HEK293T (cell line): ENCODE measurements around the gene PPM1K.

ENCODE experiments used
- CTCF ChIA-PET: fragments of 350-600 bp; formaldehyde crosslinking; extraction: SDS; loops from one replicate; lab custom pipeline; 2021; ENCODE audit warnings: antibody characterized with exemption, inconsistent platforms; lab: Yijun Ruan, JAX
- POLR2A ChIA-PET: fragments of 350-600 bp; formaldehyde crosslinking; extraction: SDS; loops from one replicate; lab custom pipeline; 2020; ENCODE audit warnings: antibody characterized with exemption, inconsistent platforms; lab: Yijun Ruan, JAX
- DNase-seq: peaks from one replicate; pipeline ENCODE4 v3.0.0; 2012; ENCODE audit warnings: mixed read lengths; ENCODE audit errors: extremely low spot score
- ARNT ChIP-seq: fragments of 450-650 bp; IDR thresholded peaks from 2 replicates; pipeline ENCODE4 v1.6.1; 2017; ENCODE audit warnings: mild to moderate bottlenecking
- BHLHE40 ChIP-seq: fragments of 450-650 bp; IDR thresholded peaks from 2 replicates; pipeline ENCODE4 v1.6.1; 2016; ENCODE audit warnings: mild to moderate bottlenecking, moderate library complexity, borderline replicate concordance
- CTBP1 ChIP-seq: fragments of 450-650 bp; IDR thresholded peaks from 2 replicates; pipeline ENCODE4 v1.6.1; 2016; ENCODE audit warnings: borderline replicate concordance
- ELF4 ChIP-seq: fragments of 450-650 bp; IDR thresholded peaks from 2 replicates; pipeline ENCODE4 v1.6.1; 2017; ENCODE audit warnings: antibody characterized with exemption
- FOXA1 ChIP-seq: fragments of 450-650 bp; IDR thresholded peaks from 2 replicates; pipeline ENCODE4 v1.6.1; 2016; ENCODE audit warnings: mild to moderate bottlenecking
- FOXK2 ChIP-seq: fragments of 450-650 bp; IDR thresholded peaks from 2 replicates; pipeline ENCODE4 v1.6.1; 2016; ENCODE audit warnings: mild to moderate bottlenecking
- FOXM1 ChIP-seq: fragments of 450-650 bp; IDR thresholded peaks from 2 replicates; pipeline ENCODE4 v1.6.1; 2017; ENCODE audit warnings: mild to moderate bottlenecking, borderline replicate concordance
- HDGF ChIP-seq: fragments of 450-650 bp; IDR thresholded peaks from 2 replicates; pipeline ENCODE4 v1.6.1; 2017; ENCODE audit warnings: antibody characterized with exemption, borderline replicate concordance
- L3MBTL2 ChIP-seq: fragments of 450-650 bp; conservative IDR thresholded peaks from 2 replicates; pipeline ENCODE4 v1.6.1; 2016; ENCODE audit warnings: mild to moderate bottlenecking
- LEF1 ChIP-seq: fragments of 450-650 bp; IDR thresholded peaks from 2 replicates; pipeline ENCODE4 v1.6.1; 2017; ENCODE audit warnings: mild to moderate bottlenecking, borderline replicate concordance
- NFRKB ChIP-seq: fragments of 450-650 bp; IDR thresholded peaks from 2 replicates; pipeline ENCODE4 v1.6.1; 2016; ENCODE audit warnings: mild to moderate bottlenecking, moderate library complexity
- PKNOX1 ChIP-seq: fragments of 450-650 bp; IDR thresholded peaks from 2 replicates; pipeline ENCODE4 v1.6.1; 2016
- SP1 ChIP-seq: fragments of 450-650 bp; IDR thresholded peaks from 2 replicates; pipeline ENCODE4 v1.6.1; 2017
- SUZ12 ChIP-seq: fragments of 450-650 bp; IDR thresholded peaks from 2 replicates; pipeline ENCODE4 v1.6.1; 2016; ENCODE audit warnings: mild to moderate bottlenecking
- TARDBP ChIP-seq: fragments of 450-650 bp; IDR thresholded peaks from 2 replicates; pipeline ENCODE4 v1.6.1; 2016
- ZNF384 ChIP-seq: fragments of 450-650 bp; IDR thresholded peaks from 2 replicates; pipeline ENCODE4 v1.6.1; 2016

The PPM1K gene

GRCh38 chr4:88227734-88228133, 56.6 kb downstream of the PPM1K start:
- no peak for DNase-seq
- ChIA-PET CTCF (no interaction called here), POLR2A (no interaction called here)
- TF ChIP-seq ARNT (no peak), ELF4 (no peak), HDGF (no peak), LEF1 (no peak), ZNF384 (no peak), SP1 (no peak), FOXA1 (no peak), FOXK2 (no peak), PKNOX1 (no peak), TARDBP (no peak), CTBP1 (no peak)

- TF ChIP-seq ARNT (no peak), SP1 (no peak), FOXA1 (no peak), NFRKB (no peak), FOXK2 (no peak), SUZ12 (no peak)
- no peak for DNase-seq
- POLR2A ChIA-PET = no interaction called here
- CTCF ChIA-PET = no interaction called here
These were observed 58.2 kb downstream of the PPM1K start for GRCh38 chr4:88226143-88226542.

GRCh38 chr4:88225232-88226105, 58.9 kb downstream of the PPM1K start:
- POLR2A ChIA-PET = no interaction called here
- TF ChIP-seq L3MBTL2 (no peak), HDGF (no peak), ELF4 (no peak), NFRKB (no peak), SUZ12 (no peak), CTBP1 (no peak), LEF1 (no peak), FOXA1 (no peak), TARDBP (no peak), FOXM1 (no peak), PKNOX1 (no peak), FOXK2 (no peak), ZNF384 (no peak), SP1 (no peak), BHLHE40 (no peak), ARNT (no peak)
- CTCF ChIA-PET = interaction anchor here (0.6 kb wide), 2 partner anchors 97 to 290 kb away, joined by 3 to 4 read pairs; no protein-coding TSS in a partner anchor
- no peak for DNase-seq

- CTCF ChIA-PET = interaction anchor here (0.6 kb wide), 1 partner anchor 13 kb away, joined by 3 read pairs; no protein-coding TSS in a partner anchor
- no peak for DNase-seq
- TF ChIP-seq ARNT (no peak), BHLHE40 (no peak), FOXA1 (no peak), PKNOX1 (no peak), NFRKB (no peak), L3MBTL2 (no peak), LEF1 (no peak), ELF4 (no peak), SUZ12 (no peak), FOXM1 (no peak), TARDBP (no peak), FOXK2 (no peak), SP1 (no peak), HDGF (no peak), ZNF384 (no peak), CTBP1 (no peak)
These were observed 60.8 kb downstream of the PPM1K start for GRCh38 chr4:88223516-88223915.

GRCh38 chr4:88219099-88219498, 65.3 kb downstream of the PPM1K start:
- peak; percentile 65 for TF ChIP-seq L3MBTL2
- no peak for TF ChIP-seq ZNF384
- TF ChIP-seq ARNT = no peak
- no peak for TF ChIP-seq FOXK2
- TF ChIP-seq ELF4 = no peak
- CTCF ChIA-PET = interaction anchor here (0.6 to 2.2 kb wide), 10 partner anchors 27 to 296 kb away, joined by 3 to 36 read pairs (median 4); partner anchors contain the start of genes HERC5 and HERC6
- peak; percentile 39 for DNase-seq
- POLR2A ChIA-PET = interaction anchor here (1.0 kb wide), 1 partner anchor 238 kb away, joined by 3 read pairs; the partner anchor contains the start of gene HERC5

More at GRCh38 chr4:88223516-88223915, 60.8 kb downstream of the PPM1K start:
- POLR2A ChIA-PET = no interaction called here

GRCh38 chr4:88217169-88217568, 67.2 kb downstream of the PPM1K start:
- ChIA-PET POLR2A (no interaction called here), CTCF (interaction anchor here (0.7 to 1.1 kb wide), 2 partner anchors 69 to 368 kb away, joined by 3 to 9 read pairs; no protein-coding TSS in a partner anchor)
- DNase-seq = no peak
- TF ChIP-seq ZNF384 = no peak
- no peak for TF ChIP-seq FOXM1
- no peak for TF ChIP-seq BHLHE40
- TF ChIP-seq TARDBP = no peak
- TF ChIP-seq SP1 = no peak
- no peak for TF ChIP-seq L3MBTL2
